ENCODE data around the gene MSRB1. TPM values are rescaled to one million over a fixed set of nuclear protein-coding genes. Genes with fewer than 3 reads are reported as not detected.
A peak's percentile ranks its signal among the peaks of the same experiment; 100 is the strongest.

Gene MSRB1
- total and polyA plus RNA-seq, 4 donors = 32.2 to 169 (median 98.0) TPM

- no peaks in the 10 kb centered on the region for H3K9me3 ChIP-seq (ENCODE audit: control insufficient read depth in 4 of 4, low read length in 3 of 4)
- H3K27ac ChIP-seq (ENCODE audit: low read depth in 1 of 2, low read length in 2 of 2) = no peak overlapping the region
- peaks cover 2 to 31% (median 17%) of the 10 kb centered on the region in 4 donors for H3K4me1 ChIP-seq (ENCODE audit: control insufficient read depth in 4 of 4, insufficient read depth in 4 of 4, low read length in 3 of 4)
- WGBS = 11% methylated on average over 96 of the region's 96 CpGs
- DNase-seq (ENCODE audit: low spot score) = peak; percentile 99
- peaks cover 0 to 9% (median 4%) of the 10 kb centered on the region in 4 donors for H3K27me3 ChIP-seq (ENCODE audit: control insufficient read depth in 4 of 4, insufficient read depth in 4 of 4, low read length in 3 of 4)
- no peak overlapping the region for H3K9ac ChIP-seq (ENCODE audit: low read depth in 1 of 2, low read length in 2 of 2)
- TF ChIP-seq SP1 (IDR thresholded peaks at IDR 0.05) (peak; percentile 17), HNF4G (IDR thresholded peaks at IDR 0.05) (no peak), REST (IDR thresholded peaks at IDR 0.05) (no peak)
- H3K4me3 ChIP-seq (ENCODE audit: low read depth in 1 of 3, low read length in 3 of 3) = peak overlapping the region in 2 of 3 donors; percentile 2 to 35
- peaks cover 0 to 6% (median 3%) of the 10 kb centered on the region in 4 donors for H3K36me3 ChIP-seq (ENCODE audit: control insufficient read depth in 4 of 4, insufficient read depth in 3 of 4, low read depth in 1 of 4, low read length in 3 of 4)
These were observed 49.1 kb upstream of the MSRB1 start for GRCh38 chr16:1991948-1992703.

GRCh38 chr16:1991588-1991947 is 48.6 kb upstream of the MSRB1 start:
- Histone ChIP-seq H3K9ac (ENCODE audit: low read depth in 1 of 2, low read length in 2 of 2) (no peak overlapping the region), H3K9me3 (ENCODE audit: control insufficient read depth in 4 of 4, low read length in 3 of 4) (no peaks in the 10 kb centered on the region), H3K36me3 (ENCODE audit: control insufficient read depth in 4 of 4, insufficient read depth in 3 of 4, low read depth in 1 of 4, low read length in 3 of 4) (peaks cover 0 to 5% (median under 1%) of the 10 kb centered on the region in 4 donors), H3K27ac (ENCODE audit: low read depth in 1 of 2, low read length in 2 of 2) (peak overlapping the region in 1 of 2 donors; percentile 35), H3K4me1 (ENCODE audit: control insufficient read depth in 4 of 4, insufficient read depth in 4 of 4, low read length in 3 of 4) (peaks cover 2 to 31% (median 17%) of the 10 kb centered on the region in 4 donors), H3K27me3 (ENCODE audit: control insufficient read depth in 4 of 4, insufficient read depth in 4 of 4, low read length in 3 of 4) (peaks cover 0 to 9% (median 4%) of the 10 kb centered on the region in 4 donors), H3K4me3 (ENCODE audit: low read depth in 1 of 3, low read length in 3 of 3) (peak overlapping the region in 2 of 3 donors; percentile 2 to 35)
- no peak for DNase-seq (ENCODE audit: low spot score)
- 17% methylated on average over 22 of the region's 22 CpGs for WGBS
- TF ChIP-seq FOXA2 (IDR thresholded peaks at IDR 0.05) (no peak), YY1 (IDR thresholded peaks at IDR 0.05) (no peak), FOXA1 (IDR thresholded peaks at IDR 0.05) (no peak), CTCF (IDR thresholded peaks at IDR 0.05; ENCODE audit: low read depth, low read length, missing input control) (no peak), NR2F2 (IDR thresholded peaks at IDR 0.05) (no peak), HNF4G (IDR thresholded peaks at IDR 0.05) (no peak), HNF4A (conservative IDR thresholded peaks at IDR 0.05) (no peak)

- H3K9me3 ChIP-seq (ENCODE audit: control insufficient read depth in 4 of 4, low read length in 3 of 4) = no peaks in the 10 kb centered on the region
- WGBS = 17% methylated on average over 18 of the region's 18 CpGs
- H3K4me1 ChIP-seq (ENCODE audit: control insufficient read depth in 4 of 4, insufficient read depth in 4 of 4, low read length in 3 of 4) = peaks cover 2 to 31% (median 17%) of the 10 kb centered on the region in 4 donors
- peaks cover 0 to 9% (median under 1%) of the 10 kb centered on the region in 4 donors for H3K36me3 ChIP-seq (ENCODE audit: control insufficient read depth in 4 of 4, insufficient read depth in 3 of 4, low read depth in 1 of 4, low read length in 3 of 4)
- peaks cover 0 to 9% (median 4%) of the 10 kb centered on the region in 4 donors for H3K27me3 ChIP-seq (ENCODE audit: control insufficient read depth in 4 of 4, insufficient read depth in 4 of 4, low read length in 3 of 4)
- no peak overlapping the region for H3K4me3 ChIP-seq (ENCODE audit: low read depth in 1 of 3, low read length in 3 of 3)
- DNase-seq (ENCODE audit: low spot score) = no peak
- no peak overlapping the region for H3K9ac ChIP-seq (ENCODE audit: low read depth in 1 of 2, low read length in 2 of 2)
- H3K27ac ChIP-seq (ENCODE audit: low read depth in 1 of 2, low read length in 2 of 2) = no peak overlapping the region
- TF ChIP-seq GABPA (IDR thresholded peaks at IDR 0.05 in 1 of 2, conservative IDR thresholded peaks at IDR 0.05 in 1 of 2) (no peak), HNF4G (IDR thresholded peaks at IDR 0.05) (no peak), RXRA (IDR thresholded peaks at IDR 0.05) (no peak), JUND (IDR thresholded peaks at IDR 0.05) (no peak), ZBTB33 (IDR thresholded peaks at IDR 0.05) (no peak), REST (IDR thresholded peaks at IDR 0.05) (no peak), SP1 (IDR thresholded peaks at IDR 0.05) (no peak), MAX (IDR thresholded peaks at IDR 0.05) (no peak), HNF4A (conservative IDR thresholded peaks at IDR 0.05) (no peak)
These were observed 48.1 kb upstream of the MSRB1 start for GRCh38 chr16:1991135-1991551.
